HepG2 (cell line): ENCODE measurements around the gene SULT4A1. TPM values are rescaled to one million over a fixed set of nuclear protein-coding genes. Genes with fewer than 3 reads are reported as not detected.

Source experiments
- BRF2 ChIP-seq: sonication (generic); formaldehyde crosslinking; IDR thresholded peaks from 2 replicates; pipeline ENCODE4 v1.8.1; 2022; ENCODE audit warnings: mild to moderate bottlenecking, missing genetic modification reagents
- CREB3 ChIP-seq: sonication (generic); formaldehyde crosslinking; IDR thresholded peaks from 2 replicates; pipeline ENCODE4 v1.5.0; 2020; ENCODE audit warnings: missing genetic modification reagents
- CREM ChIP-seq, 2 experiments: sonication (generic) in 1 of 2; formaldehyde crosslinking in 1 of 2; IDR thresholded peaks; 2 replicates each; pipeline versions ENCODE4 v1.4.0 to v1.6.1; 2016 to 2020; ENCODE audit warnings: antibody characterized with exemption in 1 of 2, mild to moderate bottlenecking in 1 of 2, missing genetic modification reagents in 1 of 2
- ETS1 ChIP-seq: sonication (generic); formaldehyde crosslinking; IDR thresholded peaks from 2 replicates; pipeline ENCODE4 v1.4.0; 2020; ENCODE audit warnings: missing genetic modification reagents
- HHEX ChIP-seq: IDR thresholded peaks from 2 replicates; pipeline ENCODE4 v1.6.1; 2016; ENCODE audit warnings: control low read depth
- HMG20B ChIP-seq: conservative IDR thresholded peaks from 2 replicates; pipeline ENCODE4 v1.6.1; 2016; ENCODE audit warnings: missing genetic modification reagents, missing compliant biosample characterization
- KMT2B ChIP-seq: IDR thresholded peaks from 2 replicates; pipeline ENCODE4 v1.6.1; 2016; ENCODE audit warnings: missing genetic modification reagents, missing compliant biosample characterization
- POLR2G ChIP-seq: fragments of 200-400 bp; formaldehyde crosslinking; IDR thresholded peaks from 2 replicates; pipeline ENCODE4 v1.6.1; 2018; ENCODE audit warnings: mild to moderate bottlenecking, low read depth, low read length, moderate library complexity
- ZBTB49 ChIP-seq: sonication (generic); formaldehyde crosslinking; IDR thresholded peaks from 2 replicates; pipeline ENCODE4 v1.4.0; 2020; ENCODE audit warnings: missing genetic modification reagents, borderline replicate concordance
- ZFP91 ChIP-seq: sonication (generic); formaldehyde crosslinking; IDR thresholded peaks from 2 replicates; pipeline ENCODE4 v1.9.0; 2022; ENCODE audit warnings: missing genetic modification reagents, mild to moderate bottlenecking, borderline replicate concordance
- ZKSCAN8 ChIP-seq: IDR thresholded peaks from 2 replicates; pipeline ENCODE4 v1.6.1; 2016; ENCODE audit warnings: borderline replicate concordance, missing genetic modification reagents, missing compliant biosample characterization
- ZNF20 ChIP-seq: sonication (generic); formaldehyde crosslinking; IDR thresholded peaks from 2 replicates; pipeline ENCODE4 v1.4.0; 2020; ENCODE audit warnings: mild to moderate bottlenecking, moderate library complexity, missing genetic modification reagents
- ZNF256 ChIP-seq: sonication (generic); formaldehyde crosslinking; conservative IDR thresholded peaks from 2 replicates; pipeline ENCODE4 v1.4.0; 2020; ENCODE audit warnings: missing genetic modification reagents
- ZNF44 ChIP-seq: sonication (generic); formaldehyde crosslinking; IDR thresholded peaks from 2 replicates; pipeline ENCODE4 v1.5.1; 2020; ENCODE audit warnings: mild to moderate bottlenecking, missing genetic modification reagents
- ZNF547 ChIP-seq: sonication (generic); formaldehyde crosslinking; IDR thresholded peaks from 2 replicates; pipeline ENCODE4 v1.5.1; 2020; ENCODE audit warnings: mild to moderate bottlenecking, missing genetic modification reagents
- ZNF687 ChIP-seq: sonication (generic); formaldehyde crosslinking; IDR thresholded peaks from 2 replicates; pipeline ENCODE4 v1.5.1; 2020; ENCODE audit warnings: mild to moderate bottlenecking, missing genetic modification reagents, moderate library complexity
- polyA plus RNA-seq, 8 experiments: library from polyadenylated mRNA; depleted of rRNA in 3 of 8; stranded (reverse) in 7 of 8; unstranded in 1 of 8; fragments of >200 nt; fragmentation: Illumina TruSeq in 4 of 8; extraction: Trizol in 4 of 8; gene quantifications; 2 replicates each; pipeline versions ENCODE4 v1.2.1 to v1.2.3, GENCODE V29; 2011 to 2016; ENCODE audit warnings: low read depth in 4 of 8, missing spikeins in 1 of 8, mixed read lengths in 1 of 8; ENCODE audit not compliant: insufficient read depth in 1 of 8
- total RNA-seq, 5 experiments: library from RNA; depleted of rRNA; stranded (reverse); fragments of >200 nt; fragmentation: Illumina TruSeq; extraction: Trizol; gene quantifications; 2 replicates each; pipeline ENCODE4 v1.2.3, GENCODE V29; 2016; ENCODE audit warnings: low read depth in 1 of 5

Gene SULT4A1
- total and polyA plus RNA-seq, 2 of the 13 experiments (the other 11 are each of a cell fraction or from before 2014, with no cell fraction given), result not detected

GRCh38 chr22:43867839-43868635 is 5.7 kb upstream of the SULT4A1 start (continued):
- TF ChIP-seq ETS1 (CRISPR knock-in tag), result peak; percentile 91; the same call in 1 of the 2 replicates
- no peak for TF ChIP-seq ZNF547
- no peak for TF ChIP-seq ZFP91 (CRISPR knock-in tag)
- TF ChIP-seq ZBTB49 (CRISPR knock-in tag), result peak; percentile 79; the same call in 1 of the 2 replicates
- TF ChIP-seq CREB3 (CRISPR knock-in tag), result 0 out of 2 replicates have a peak, but pooled peaks have one; percentile 56
- TF ChIP-seq CREM (IDR thresholded peaks at IDR 0.05), result no peak
- TF ChIP-seq CREM (CRISPR knock-in tag; IDR thresholded peaks at IDR 0.05), result no peak
- no peak for TF ChIP-seq ZKSCAN8 (CRISPR knock-in tag)
- TF ChIP-seq HHEX (CRISPR knock-in tag), result no peak
- no peak for TF ChIP-seq POLR2G
- TF ChIP-seq ZNF20, result no peak
- no peak for TF ChIP-seq ZNF44 (CRISPR knock-in tag)
- TF ChIP-seq KMT2B (CRISPR knock-in tag), result peak; percentile 49; the same call in 1 of the 2 replicates
- TF ChIP-seq ZNF256 (CRISPR knock-in tag), result peak; percentile 75; the same call in 1 of the 2 replicates
- TF ChIP-seq HMG20B (CRISPR knock-in tag), result peak; percentile 60; the same call in 1 of the 2 replicates
- no peak for TF ChIP-seq BRF2 (CRISPR knock-in tag)
- TF ChIP-seq ZNF687 (CRISPR knock-in tag), result no peak
